H1 (cell line): ENCODE results near the gene DBNL. TPM values are rescaled to one million over a fixed set of nuclear protein-coding genes. Genes with fewer than 3 reads are reported as not detected.

Experiments used
- TAF1 ChIP-seq: IDR thresholded peaks from 2 replicates; pipeline ENCODE4 v1.6.1; 2011; ENCODE audit warnings: mild to moderate bottlenecking, low read depth, low read length
- TCF12 ChIP-seq: IDR thresholded peaks from 2 replicates; pipeline ENCODE4 v1.6.1; 2011; ENCODE audit warnings: low read depth, mild to moderate bottlenecking, low read length
- polyA plus RNA-seq, 7 experiments: library from polyadenylated mRNA; depleted of rRNA in 3 of 7; stranded (reverse) in 5 of 7; unstranded in 2 of 7; fragments of >200 nt in 5 of 7; fragments of 200-250 nt in 2 of 7; gene quantifications; 1 replicate in 5 of 7; 2 replicates in 1 of 7; 4 replicates in 1 of 7; pipeline versions ENCODE4 v1.2.1 to v1.2.3, GENCODE V29; 2011 to 2013; ENCODE audit warnings: missing spikeins in 2 of 7, mixed read lengths in 2 of 7
- total RNA-seq: library from RNA; stranded (reverse); fragmentation: NEBNext Ultra II Directional; extraction: Animal tissue kit (Norgen Biotek cat#: 25700); gene quantifications from 2 replicates; pipeline ENCODE4 v1.2.1, GENCODE V29; 2021
- TF ChIP-seq, protein P1 (sequence below): fragments of 300-600 bp; sonication (generic); IDR thresholded peaks from 2 replicates; pipeline ENCODE4 v1.7.1; 2012; ENCODE audit warnings: low read length, moderate library complexity, mild to moderate bottlenecking, inconsistent platforms; ENCODE audit not compliant: insufficient replicate concordance

DBNL gene
- total and polyA plus RNA-seq, 2 of the 8 experiments (the other 6 are each of a cell fraction or from before 2014, with no cell fraction given): 30.9 to 56.6 TPM

DNA sequence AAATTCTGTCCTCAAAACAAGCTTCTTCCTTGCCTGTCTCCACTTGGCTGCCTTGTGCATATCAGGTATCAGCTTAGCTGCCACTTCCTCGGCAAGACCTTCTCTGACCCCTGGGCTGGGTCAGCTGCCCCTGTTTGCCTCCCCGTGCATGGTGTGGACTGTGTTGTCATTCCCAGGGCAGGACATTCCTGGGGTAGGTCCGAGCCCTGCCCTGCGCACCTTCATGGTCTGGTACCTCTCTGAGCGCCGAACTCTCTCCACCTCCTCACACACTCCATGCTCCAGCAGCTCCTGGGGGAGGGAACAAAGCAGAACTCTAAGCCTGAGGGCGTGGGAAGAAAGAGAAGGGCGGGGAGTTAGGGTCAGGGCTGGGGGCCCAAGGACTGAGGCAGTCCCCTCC lies 34.0 kb downstream of the DBNL start (continued):
- TF ChIP-seq, protein P1, sequence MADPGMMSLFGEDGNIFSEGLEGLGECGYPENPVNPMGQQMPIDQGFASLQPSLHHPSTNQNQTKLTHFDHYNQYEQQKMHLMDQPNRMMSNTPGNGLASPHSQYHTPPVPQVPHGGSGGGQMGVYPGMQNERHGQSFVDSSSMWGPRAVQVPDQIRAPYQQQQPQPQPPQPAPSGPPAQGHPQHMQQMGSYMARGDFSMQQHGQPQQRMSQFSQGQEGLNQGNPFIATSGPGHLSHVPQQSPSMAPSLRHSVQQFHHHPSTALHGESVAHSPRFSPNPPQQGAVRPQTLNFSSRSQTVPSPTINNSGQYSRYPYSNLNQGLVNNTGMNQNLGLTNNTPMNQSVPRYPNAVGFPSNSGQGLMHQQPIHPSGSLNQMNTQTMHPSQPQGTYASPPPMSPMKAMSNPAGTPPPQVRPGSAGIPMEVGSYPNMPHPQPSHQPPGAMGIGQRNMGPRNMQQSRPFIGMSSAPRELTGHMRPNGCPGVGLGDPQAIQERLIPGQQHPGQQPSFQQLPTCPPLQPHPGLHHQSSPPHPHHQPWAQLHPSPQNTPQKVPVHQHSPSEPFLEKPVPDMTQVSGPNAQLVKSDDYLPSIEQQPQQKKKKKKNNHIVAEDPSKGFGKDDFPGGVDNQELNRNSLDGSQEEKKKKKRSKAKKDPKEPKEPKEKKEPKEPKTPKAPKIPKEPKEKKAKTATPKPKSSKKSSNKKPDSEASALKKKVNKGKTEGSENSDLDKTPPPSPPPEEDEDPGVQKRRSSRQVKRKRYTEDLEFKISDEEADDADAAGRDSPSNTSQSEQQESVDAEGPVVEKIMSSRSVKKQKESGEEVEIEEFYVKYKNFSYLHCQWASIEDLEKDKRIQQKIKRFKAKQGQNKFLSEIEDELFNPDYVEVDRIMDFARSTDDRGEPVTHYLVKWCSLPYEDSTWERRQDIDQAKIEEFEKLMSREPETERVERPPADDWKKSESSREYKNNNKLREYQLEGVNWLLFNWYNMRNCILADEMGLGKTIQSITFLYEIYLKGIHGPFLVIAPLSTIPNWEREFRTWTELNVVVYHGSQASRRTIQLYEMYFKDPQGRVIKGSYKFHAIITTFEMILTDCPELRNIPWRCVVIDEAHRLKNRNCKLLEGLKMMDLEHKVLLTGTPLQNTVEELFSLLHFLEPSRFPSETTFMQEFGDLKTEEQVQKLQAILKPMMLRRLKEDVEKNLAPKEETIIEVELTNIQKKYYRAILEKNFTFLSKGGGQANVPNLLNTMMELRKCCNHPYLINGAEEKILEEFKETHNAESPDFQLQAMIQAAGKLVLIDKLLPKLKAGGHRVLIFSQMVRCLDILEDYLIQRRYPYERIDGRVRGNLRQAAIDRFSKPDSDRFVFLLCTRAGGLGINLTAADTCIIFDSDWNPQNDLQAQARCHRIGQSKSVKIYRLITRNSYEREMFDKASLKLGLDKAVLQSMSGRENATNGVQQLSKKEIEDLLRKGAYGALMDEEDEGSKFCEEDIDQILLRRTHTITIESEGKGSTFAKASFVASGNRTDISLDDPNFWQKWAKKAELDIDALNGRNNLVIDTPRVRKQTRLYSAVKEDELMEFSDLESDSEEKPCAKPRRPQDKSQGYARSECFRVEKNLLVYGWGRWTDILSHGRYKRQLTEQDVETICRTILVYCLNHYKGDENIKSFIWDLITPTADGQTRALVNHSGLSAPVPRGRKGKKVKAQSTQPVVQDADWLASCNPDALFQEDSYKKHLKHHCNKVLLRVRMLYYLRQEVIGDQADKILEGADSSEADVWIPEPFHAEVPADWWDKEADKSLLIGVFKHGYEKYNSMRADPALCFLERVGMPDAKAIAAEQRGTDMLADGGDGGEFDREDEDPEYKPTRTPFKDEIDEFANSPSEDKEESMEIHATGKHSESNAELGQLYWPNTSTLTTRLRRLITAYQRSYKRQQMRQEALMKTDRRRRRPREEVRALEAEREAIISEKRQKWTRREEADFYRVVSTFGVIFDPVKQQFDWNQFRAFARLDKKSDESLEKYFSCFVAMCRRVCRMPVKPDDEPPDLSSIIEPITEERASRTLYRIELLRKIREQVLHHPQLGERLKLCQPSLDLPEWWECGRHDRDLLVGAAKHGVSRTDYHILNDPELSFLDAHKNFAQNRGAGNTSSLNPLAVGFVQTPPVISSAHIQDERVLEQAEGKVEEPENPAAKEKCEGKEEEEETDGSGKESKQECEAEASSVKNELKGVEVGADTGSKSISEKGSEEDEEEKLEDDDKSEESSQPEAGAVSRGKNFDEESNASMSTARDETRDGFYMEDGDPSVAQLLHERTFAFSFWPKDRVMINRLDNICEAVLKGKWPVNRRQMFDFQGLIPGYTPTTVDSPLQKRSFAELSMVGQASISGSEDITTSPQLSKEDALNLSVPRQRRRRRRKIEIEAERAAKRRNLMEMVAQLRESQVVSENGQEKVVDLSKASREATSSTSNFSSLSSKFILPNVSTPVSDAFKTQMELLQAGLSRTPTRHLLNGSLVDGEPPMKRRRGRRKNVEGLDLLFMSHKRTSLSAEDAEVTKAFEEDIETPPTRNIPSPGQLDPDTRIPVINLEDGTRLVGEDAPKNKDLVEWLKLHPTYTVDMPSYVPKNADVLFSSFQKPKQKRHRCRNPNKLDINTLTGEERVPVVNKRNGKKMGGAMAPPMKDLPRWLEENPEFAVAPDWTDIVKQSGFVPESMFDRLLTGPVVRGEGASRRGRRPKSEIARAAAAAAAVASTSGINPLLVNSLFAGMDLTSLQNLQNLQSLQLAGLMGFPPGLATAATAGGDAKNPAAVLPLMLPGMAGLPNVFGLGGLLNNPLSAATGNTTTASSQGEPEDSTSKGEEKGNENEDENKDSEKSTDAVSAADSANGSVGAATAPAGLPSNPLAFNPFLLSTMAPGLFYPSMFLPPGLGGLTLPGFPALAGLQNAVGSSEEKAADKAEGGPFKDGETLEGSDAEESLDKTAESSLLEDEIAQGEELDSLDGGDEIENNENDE: no peak
- no peak for TF ChIP-seq TAF1
- TF ChIP-seq TCF12: no peak
